Gastrocnemius medialis (tissue), 4 donors: ENCODE results near the gene EEPD1. TPM values are rescaled to one million over a fixed set of nuclear protein-coding genes. Genes with fewer than 3 reads are reported as not detected.

ENCODE experiments used
- ATAC-seq, 2 donors: fragments of 150-250 bp; one replicate each; pipeline ENCODE4 v1.9.1; 2016
- DNase-seq, 2 donors: peaks; one replicate each; pipeline ENCODE4 v3.0.0-alpha.2; 2019
- H3K27ac ChIP-seq, 4 donors: fragments of 200-600 bp; sonication (generic); 1 replicate in 1 of 4; 2 replicates in 3 of 4; pipeline ENCODE4 v1.5.1; 2016 to 2018; ENCODE audit warnings: mild to moderate bottlenecking in 2 of 4, moderate library complexity in 1 of 4
- H3K27me3 ChIP-seq, 3 donors: fragments of 200-600 bp; sonication (generic) in 2 of 3; 1 replicate in 1 of 3; 2 replicates in 2 of 3; pipeline versions ENCODE4 v1.5.1 to v1.6.0; 2016 to 2019; ENCODE audit warnings: mild to moderate bottlenecking in 1 of 3, moderate library complexity in 1 of 3
- H3K36me3 ChIP-seq, 2 donors: fragments of 200-600 bp; sonication (generic) in 1 of 2; one replicate each; pipeline ENCODE4 v1.5.1; 2017 to 2018
- H3K4me1 ChIP-seq, 2 donors: fragments of 200-600 bp; sonication (generic) in 1 of 2; one replicate each; pipeline ENCODE4 v1.5.1; 2016 to 2017; ENCODE audit warnings: mild to moderate bottlenecking in 2 of 2
- H3K4me3 ChIP-seq, 4 donors: fragments of 200-600 bp; sonication (generic) in 3 of 4; 1 replicate in 1 of 4; 2 replicates in 3 of 4; pipeline ENCODE4 v1.5.1; 2016 to 2019; ENCODE audit warnings: mild to moderate bottlenecking in 2 of 4
- H3K9me3 ChIP-seq, 3 donors: fragments of 200-600 bp; sonication (generic) in 2 of 3; 1 replicate in 1 of 3; 2 replicates in 2 of 3; pipeline ENCODE4 v1.5.1; 2016 to 2019
- POLR2A ChIP-seq, 2 donors: fragments of 450-650 bp; IDR thresholded peaks; one replicate each; pipeline ENCODE4 v1.6.1; 2017; ENCODE audit warnings: antibody characterized with exemption in 2 of 2, mild to moderate bottlenecking in 2 of 2, moderate library complexity in 2 of 2
- in situ Hi-C, 4 donors: fragments of 200-750 bp; cut with MboI; loops; one replicate each; pipeline versions ENCODE4 v1.15.0 to v1.8.0; 2017; ENCODE audit warnings: low sequenced_read_pairs in 4 of 4
- intact Hi-C: fragments of 100-400 bp; cut with DNase I; formaldehyde crosslinking; loops from one replicate; pipeline ENCODE4 v1.15.1; 2023; ENCODE audit warnings: low total_unique reads
- total RNA-seq, 4 donors: library from RNA; depleted of rRNA; stranded (reverse); fragments of >200 nt; gene quantifications; one replicate each; pipeline versions ENCODE4 v1.1.0 to v1.2.3, GENCODE V29; 2016
- TF ChIP-seq, protein P1 (sequence below), 5 experiments: fragments of 450-650 bp in 3 of 5; fragments of 200-600 bp in 2 of 5; sonication (generic) in 2 of 5; IDR thresholded peaks in 4 of 5; conservative IDR thresholded peaks in 1 of 5; 1 replicate in 4 of 5; 2 replicates in 1 of 5; pipeline ENCODE4 v1.5.1; 2016 to 2019; ENCODE audit warnings: antibody characterized with exemption in 5 of 5, mild to moderate bottlenecking in 3 of 5, moderate library complexity in 3 of 5

The EEPD1 gene
- total RNA-seq, 4 donors from 2014 or later: 41.0 to 68.5 (median 61.3) TPM

DNA sequence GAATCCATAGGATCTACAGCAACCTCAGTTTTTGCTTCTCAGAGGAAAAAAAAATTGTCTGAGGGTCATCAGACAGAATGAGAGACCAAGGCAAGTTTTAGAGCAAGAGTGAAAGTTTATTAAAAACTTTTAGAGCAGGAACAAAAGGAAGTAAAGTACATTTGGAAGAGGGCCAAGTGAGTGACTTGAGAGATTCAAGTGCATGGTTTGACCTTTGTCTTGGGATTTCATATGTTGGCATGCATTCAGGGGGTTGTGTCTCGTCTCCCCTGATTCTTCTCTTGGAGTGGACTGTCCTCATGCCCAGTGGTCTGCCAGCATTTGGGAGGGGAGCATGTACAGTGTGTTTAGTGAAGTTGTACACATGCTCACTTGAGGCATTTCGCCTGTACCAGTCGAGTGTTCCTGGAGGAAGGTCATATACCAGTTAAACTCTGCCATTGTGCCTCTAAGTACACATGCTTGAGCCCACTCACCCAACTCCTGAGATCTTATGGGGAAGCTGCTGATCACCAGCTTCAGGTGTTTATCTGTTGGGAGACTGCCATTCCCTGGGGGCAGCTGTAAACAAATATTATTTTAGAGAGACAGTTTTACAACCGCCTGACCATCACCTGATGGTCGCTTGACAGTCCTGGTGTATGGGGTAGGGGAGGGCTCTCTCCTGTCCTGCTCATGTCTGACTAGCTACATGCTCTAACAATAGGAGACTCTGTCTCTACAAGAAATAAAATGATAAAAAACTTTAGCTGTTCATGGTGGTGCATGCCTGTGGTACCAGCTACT lies 109.4 kb downstream of the EEPD1 start:
- H3K4me1 ChIP-seq: peaks cover 66 to 68% of the 10 kb centered on the region in 2 donors
- intact Hi-C loops: no loop called here
- H3K4me3 ChIP-seq: no peak overlapping the region
- ATAC-seq (no peak), DNase-seq (no peak)
- TF ChIP-seq, protein P1, sequence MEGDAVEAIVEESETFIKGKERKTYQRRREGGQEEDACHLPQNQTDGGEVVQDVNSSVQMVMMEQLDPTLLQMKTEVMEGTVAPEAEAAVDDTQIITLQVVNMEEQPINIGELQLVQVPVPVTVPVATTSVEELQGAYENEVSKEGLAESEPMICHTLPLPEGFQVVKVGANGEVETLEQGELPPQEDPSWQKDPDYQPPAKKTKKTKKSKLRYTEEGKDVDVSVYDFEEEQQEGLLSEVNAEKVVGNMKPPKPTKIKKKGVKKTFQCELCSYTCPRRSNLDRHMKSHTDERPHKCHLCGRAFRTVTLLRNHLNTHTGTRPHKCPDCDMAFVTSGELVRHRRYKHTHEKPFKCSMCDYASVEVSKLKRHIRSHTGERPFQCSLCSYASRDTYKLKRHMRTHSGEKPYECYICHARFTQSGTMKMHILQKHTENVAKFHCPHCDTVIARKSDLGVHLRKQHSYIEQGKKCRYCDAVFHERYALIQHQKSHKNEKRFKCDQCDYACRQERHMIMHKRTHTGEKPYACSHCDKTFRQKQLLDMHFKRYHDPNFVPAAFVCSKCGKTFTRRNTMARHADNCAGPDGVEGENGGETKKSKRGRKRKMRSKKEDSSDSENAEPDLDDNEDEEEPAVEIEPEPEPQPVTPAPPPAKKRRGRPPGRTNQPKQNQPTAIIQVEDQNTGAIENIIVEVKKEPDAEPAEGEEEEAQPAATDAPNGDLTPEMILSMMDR (IDR thresholded peaks at IDR 0.05 in 4 of 5, conservative IDR thresholded peaks at IDR 0.05 in 1 of 5): no peak
- TF ChIP-seq POLR2A (IDR thresholded peaks at IDR 0.05): no peak
- no peak overlapping the region for H3K27ac ChIP-seq
- H3K27me3 ChIP-seq: no peaks in the 10 kb centered on the region
- no peaks in the 10 kb centered on the region for H3K36me3 ChIP-seq
- H3K9me3 ChIP-seq: no peaks in the 10 kb centered on the region
- in situ Hi-C loops: no loop called here

DNA sequence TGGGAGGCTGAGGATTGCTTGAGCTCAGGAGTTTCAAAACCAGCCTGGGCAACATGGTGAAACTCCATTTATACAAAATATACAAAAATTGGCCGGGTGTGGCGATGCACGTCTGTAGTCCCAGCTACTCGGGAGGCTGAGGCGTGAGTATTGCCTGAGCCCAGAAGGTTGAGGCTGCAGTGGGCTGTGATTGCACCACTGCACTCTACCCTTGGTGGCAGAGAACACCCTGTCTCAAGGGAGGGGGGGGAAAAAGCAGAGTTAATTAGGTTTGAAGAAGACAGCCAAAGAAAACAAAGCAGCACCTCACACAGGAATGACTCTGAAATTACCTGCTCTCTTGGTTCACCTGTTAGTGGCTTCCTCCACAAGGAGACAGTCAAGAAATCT lies 110.0 kb downstream of the EEPD1 start:
- Histone ChIP-seq H3K4me3 (no peak overlapping the region), H3K9me3 (no peaks in the 10 kb centered on the region), H3K27me3 (no peaks in the 10 kb centered on the region), H3K4me1 (peaks cover 63 to 64% of the 10 kb centered on the region in 2 donors), H3K36me3 (no peaks in the 10 kb centered on the region), H3K27ac (peak overlapping the region in 1 of 4 donors; percentile 30)
- intact Hi-C loops (no loop called here), in situ Hi-C loops (no loop called here)
- ATAC-seq (no peak), DNase-seq (no peak)
- TF ChIP-seq, protein P1 (IDR thresholded peaks at IDR 0.05 in 4 of 5, conservative IDR thresholded peaks at IDR 0.05 in 1 of 5): no peak
- no peak for TF ChIP-seq POLR2A (IDR thresholded peaks at IDR 0.05)

DNA sequence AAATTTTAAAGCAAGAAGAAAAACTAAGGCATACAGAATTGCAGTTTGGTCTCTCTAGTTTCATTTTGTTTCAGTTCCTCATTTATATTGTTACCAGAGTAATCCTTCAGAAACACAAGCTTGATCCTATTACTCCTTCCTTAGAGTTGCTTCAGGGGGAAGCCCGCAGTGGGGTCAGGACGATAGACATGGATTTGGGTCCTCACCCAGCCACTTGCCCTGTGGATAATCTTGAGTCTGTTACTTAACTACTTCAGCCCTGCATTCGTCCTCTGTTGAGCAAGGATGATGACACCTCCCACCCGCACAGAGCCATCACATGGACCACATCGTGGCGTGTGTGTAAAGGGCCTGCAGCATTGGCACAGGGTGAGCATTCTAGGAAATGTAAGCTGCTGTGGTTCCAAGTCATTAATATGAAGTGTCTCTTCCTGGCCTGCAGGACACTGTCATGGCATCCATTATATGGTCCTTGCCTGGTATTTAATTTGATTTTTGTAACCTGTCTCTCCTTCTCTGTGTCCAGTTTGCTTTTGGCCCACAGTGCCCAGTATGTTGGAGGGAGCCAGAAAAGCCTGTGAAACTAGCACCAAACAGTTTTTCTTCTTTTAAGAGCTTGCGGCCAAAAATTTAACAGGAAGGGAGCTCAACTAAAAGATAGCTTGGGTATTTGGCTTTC lies 111.2 kb downstream of the EEPD1 start:
- Histone ChIP-seq H3K4me3 (no peak overlapping the region), H3K36me3 (no peaks in the 10 kb centered on the region), H3K4me1 (peaks cover 59 to 62% of the 10 kb centered on the region in 2 donors), H3K27ac (peak overlapping the region; percentile 23 to 56 (median 40)), H3K9me3 (no peaks in the 10 kb centered on the region), H3K27me3 (no peaks in the 10 kb centered on the region)
- DNase-seq (no peak), ATAC-seq (peak; percentile 18 to 79)
- intact Hi-C loops: no loop called here
- TF ChIP-seq, protein P1 (IDR thresholded peaks at IDR 0.05 in 4 of 5, conservative IDR thresholded peaks at IDR 0.05 in 1 of 5): no peak
- TF ChIP-seq POLR2A (IDR thresholded peaks at IDR 0.05): no peak
- in situ Hi-C loops: no loop called here

- Histone ChIP-seq H3K4me1 (peaks cover 57 to 62% of the 10 kb centered on the region in 2 donors), H3K9me3 (no peaks in the 10 kb centered on the region), H3K4me3 (no peak overlapping the region), H3K36me3 (no peaks in the 10 kb centered on the region), H3K27me3 (no peaks in the 10 kb centered on the region), H3K27ac (peak overlapping the region; percentile 20 to 56 (median 44))
- ATAC-seq (no peak), DNase-seq (no peak)
- no peak for TF ChIP-seq POLR2A (IDR thresholded peaks at IDR 0.05)
- TF ChIP-seq, protein P1 (IDR thresholded peaks at IDR 0.05 in 4 of 5, conservative IDR thresholded peaks at IDR 0.05 in 1 of 5): no peak
- in situ Hi-C loops (no loop called here), intact Hi-C loops (no loop called here)
These were observed 112.0 kb downstream of the EEPD1 start for GRCh38 chr7:36264913-36265516.
